Stimulated activated CD8-positive, alpha-beta memory T cell treated with anti-CD3 and anti-CD28 coated beads, Interleukin-4, amount 100 ng/mL, for 24 hours (primary cell): ENCODE results near the gene PPM1J.
A peak's percentile ranks its signal among the peaks of the same experiment; 100 is the strongest.
"Not testable (repeated sequence)": the region's sequence is repeated elsewhere in the genome, so short reads cannot be mapped to it uniquely, and the experiment has no call there.

Experiments used
- DNase-seq: peaks from one replicate; pipeline ENCODE4 v3.0.0-alpha.2; 2020; ENCODE audit warnings: low read depth

PPM1J gene

GRCh38 chr1:112721966-112722524 is 6.9 kb upstream of the PPM1J start:
- DNase-seq, result no peak

- DNase-seq, result not testable (repeated sequence)
Measured at GRCh38 chr1:112721294-112721693, 6.2 kb upstream of the PPM1J start.

- DNase-seq, result no peak
Measured at GRCh38 chr1:112720800-112721199, 5.7 kb upstream of the PPM1J start.

- no peak for DNase-seq
Measured at GRCh38 chr1:112719706-112720105, 4.6 kb upstream of the PPM1J start.

GRCh38 chr1:112718691-112719418 is 3.7 kb upstream of the PPM1J start:
- DNase-seq, result peak; percentile 64

- no peak for DNase-seq
Measured at GRCh38 chr1:112717263-112717873, 2.2 kb upstream of the PPM1J start.

GRCh38 chr1:112716133-112716720 is 1.1 kb upstream of the PPM1J start:
- peak; percentile 64 for DNase-seq

GRCh38 chr1:112714313-112715263 is 544 bp downstream of the PPM1J start:
- no peak for DNase-seq

- no peak for DNase-seq
Measured at GRCh38 chr1:112713466-112714312, 1.4 kb downstream of the PPM1J start.

- DNase-seq, result no peak
Measured at GRCh38 chr1:112712701-112713128, 2.4 kb downstream of the PPM1J start.

- no peak for DNase-seq
Measured at GRCh38 chr1:112712191-112712590, 2.9 kb downstream of the PPM1J start.

- DNase-seq, result no peak
Measured at GRCh38 chr1:112711670-112712069, 3.5 kb downstream of the PPM1J start.

- no peak for DNase-seq
Measured at GRCh38 chr1:112711041-112711440, 4.1 kb downstream of the PPM1J start.

- no peak for DNase-seq
Measured at GRCh38 chr1:112710586-112710985, 4.5 kb downstream of the PPM1J start.

GRCh38 chr1:112710159-112710558 is 5.0 kb downstream of the PPM1J start:
- DNase-seq, result no peak

GRCh38 chr1:112708489-112708888 is 6.6 kb downstream of the PPM1J start:
- no peak for DNase-seq

GRCh38 chr1:112708002-112708448 is 7.1 kb downstream of the PPM1J start:
- no peak for DNase-seq

- DNase-seq, result no peak
Measured at GRCh38 chr1:112707221-112708001, 7.7 kb downstream of the PPM1J start.

- no peak for DNase-seq
Measured at GRCh38 chr1:112706505-112707220, 8.5 kb downstream of the PPM1J start, which contains the start of gene RHOC. TSS of gene RHOC (minus strand) at chr1:112707127. CDS start at chr1:112703799, 3,328 bp downstream.
